ENCODE results near the gene AMBP. TPM values are rescaled to one million over a fixed set of nuclear protein-coding genes. Genes with fewer than 3 reads are reported as not detected.
A peak's percentile ranks its signal among the peaks of the same experiment; 100 is the strongest.

The AMBP gene
- total and polyA plus RNA-seq, 2 of the 13 experiments (the other 11 are each of a cell fraction or from before 2014, with no cell fraction given), result 1,510 to 2,580 TPM

- H3K27me3 ChIP-seq (ENCODE audit: control insufficient read depth in 1 of 2, insufficient read depth in 2 of 2, low read length in 2 of 2), result no peaks in the 10 kb centered on the region
- peak overlapping the region; percentile 43 for H3K9ac ChIP-seq (ENCODE audit: insufficient read depth, low read depth, low read length)
- no peak overlapping the region for H2AFZ ChIP-seq (ENCODE audit: low read length)
- no peaks in the 10 kb centered on the region for H4K20me1 ChIP-seq (ENCODE audit: insufficient read depth, low read length)
- POLR2A ChIA-PET, result interaction anchor here (0.6 to 3.8 kb wide), 23 partner anchors 8 to 194 kb away, joined by 3 to 75 read pairs (median 5); partner anchors contain the start of genes AMBP, COL27A1 and KIF12
- intact Hi-C loops (cut with micrococcal nuclease; ENCODE audit: unreplicated experiment), result loop anchor here (1.0 to 5.0 kb wide), 7 partner anchors 10 to 183 kb away; no protein-coding TSS in a partner anchor
- FAIRE-seq (peak; percentile 76), DNase-seq (ENCODE audit: low spot score) (peak; percentile 80), ATAC-seq (peak; percentile 98)
- no peaks in the 10 kb centered on the region for H3K36me3 ChIP-seq (replicated peaks in 1 of 2; ENCODE audit: control insufficient read depth in 1 of 2, insufficient read depth in 2 of 2, low read length in 2 of 2)
- no peaks in the 10 kb centered on the region for H3K79me2 ChIP-seq (ENCODE audit: insufficient read depth, low read length)
- peaks cover 51% of the 10 kb centered on the region for H3K4me1 ChIP-seq (ENCODE audit: insufficient read depth, low read length)
- no TSS peak for BruUV-seq (replicated peaks)
- H3K4me2 ChIP-seq (ENCODE audit: low read depth, low read length), result peak overlapping the region; percentile 97
- 5% methylated on average over 25 of the region's 28 CpGs for WGBS (ENCODE audit: low lambda C conversion rate)
- no peaks in the 10 kb centered on the region for H3K9me3 ChIP-seq (ENCODE audit: low read length)
- in situ Hi-C loops (cut with HindIII; ENCODE audit: extremely low pct_ligation_motif_present, low pct_unique_long_range_greater_than_20kb), result loop anchor here (5.0 kb wide), 1 partner anchor 34 kb away; no protein-coding TSS in a partner anchor
- CTCF ChIA-PET (ENCODE audit: low intra/inter-chr PET ratio, low total read pairs), result interaction anchor here (1.0 to 3.2 kb wide), 7 partner anchors 26 to 183 kb away, joined by 3 to 63 read pairs (median 13); partner anchors contain the start of gene COL27A1
- H3K4me3 ChIP-seq (replicated peaks in 1 of 3; ENCODE audit: insufficient read depth in 1 of 3, low read depth in 2 of 3, low read length in 3 of 3), result peak overlapping the region; percentile 40 to 65 (median 40)
- H3K27ac ChIP-seq (ENCODE audit: extremely low read length, insufficient read depth, low read length), result no peak overlapping the region
- TF ChIP-seq ZNF614 (CRISPR knock-in tag; IDR thresholded peaks at IDR 0.05; ENCODE audit: borderline replicate concordance) (0 out of 2 replicates have a peak, but pooled peaks have one; percentile 58), ARNT2 (CRISPR knock-in tag; IDR thresholded peaks at IDR 0.05; ENCODE audit: low read depth) (0 out of 2 replicates have a peak, but pooled peaks have one; percentile 31), SALL2 (CRISPR knock-in tag; IDR thresholded peaks at IDR 0.05) (peak; percentile 85; the same call in 1 of the 2 replicates), TCF7 (IDR thresholded peaks at IDR 0.05; ENCODE audit: low read depth) (no peak), PCBP1 (IDR thresholded peaks at IDR 0.05; ENCODE audit: borderline replicate concordance, low read depth, low read length) (no peak), SNRNP70 (IDR thresholded peaks at IDR 0.05; ENCODE audit: low read depth, low read length) (no peak), ZNF589 (CRISPR knock-in tag; conservative IDR thresholded peaks at IDR 0.05) (no peak), SATB2 (CRISPR knock-in tag; IDR thresholded peaks at IDR 0.05) (no peak), PAXIP1 (CRISPR knock-in tag; conservative IDR thresholded peaks at IDR 0.05) (0 out of 2 replicates have a peak, but pooled peaks have one; percentile 20), ZNF484 (CRISPR knock-in tag; IDR thresholded peaks at IDR 0.05; ENCODE audit: borderline replicate concordance, low read depth) (no peak), ZNF616 (CRISPR knock-in tag; IDR thresholded peaks at IDR 0.05; ENCODE audit: low read depth) (no peak), ZNF709 (CRISPR knock-in tag; IDR thresholded peaks at IDR 0.05) (peak; percentile 34; the same call in 1 of the 2 replicates), GRHL1 (CRISPR knock-in tag; conservative IDR thresholded peaks at IDR 0.05) (no peak), GLMP (CRISPR knock-in tag; IDR thresholded peaks at IDR 0.05; ENCODE audit: borderline replicate concordance) (no peak), ZNF761 (CRISPR knock-in tag; conservative IDR thresholded peaks at IDR 0.05) (no peak)
These were observed 30.1 kb upstream of the AMBP start for GRCh38 chr9:114108016-114108833.
